Measurements from ENCODE around the gene WWC2. TPM values are rescaled to one million over a fixed set of nuclear protein-coding genes. Genes with fewer than 3 reads are reported as not detected.

The WWC2 gene
- total RNA-seq, 1 donor: 35.1 TPM

GRCh38 chr4:183165376-183165775 is 66.3 kb downstream of the WWC2 start:
- no peak for TF ChIP-seq CTCF (IDR thresholded peaks at IDR 0.05; ENCODE audit: extremely low read depth, low read depth, low read length)
- Histone ChIP-seq H4K20me1 (ENCODE audit: insufficient read depth, low read length) (peaks cover 38% of the 10 kb centered on the region), H3K9me3 (ENCODE audit: low read depth, low read length) (no peaks in the 10 kb centered on the region), H3K4me1 (ENCODE audit: insufficient read depth, low read length) (peaks cover 15% of the 10 kb centered on the region), H3K4me2 (ENCODE audit: insufficient read depth, low read length) (peak overlapping the region; percentile 44), H3K27me3 (ENCODE audit: insufficient read depth, low read length) (no peaks in the 10 kb centered on the region), H2AFZ (ENCODE audit: low read length) (no peak overlapping the region), H3K4me3 (ENCODE audit: insufficient read depth, low read length) (no peak overlapping the region), H3K79me2 (ENCODE audit: insufficient read depth, low read length) (peaks cover 90% of the 10 kb centered on the region), H3K27ac (ENCODE audit: low read depth, low read length) (no peak overlapping the region), H3K36me3 (ENCODE audit: insufficient read depth, low read length) (no peaks in the 10 kb centered on the region)
- no peak for DNase-seq (ENCODE audit: insufficient read length, low spot score, missing footprints)

GRCh38 chr4:183170894-183171293 is 71.8 kb downstream of the WWC2 start:
- no peak for DNase-seq (ENCODE audit: insufficient read length, low spot score, missing footprints)
- Histone ChIP-seq H3K4me1 (ENCODE audit: insufficient read depth, low read length) (peaks cover 37% of the 10 kb centered on the region), H3K4me3 (ENCODE audit: insufficient read depth, low read length) (no peak overlapping the region), H3K27me3 (ENCODE audit: insufficient read depth, low read length) (no peaks in the 10 kb centered on the region), H3K4me2 (ENCODE audit: insufficient read depth, low read length) (no peak overlapping the region), H2AFZ (ENCODE audit: low read length) (no peak overlapping the region), H3K9me3 (ENCODE audit: low read depth, low read length) (no peaks in the 10 kb centered on the region), H3K36me3 (ENCODE audit: insufficient read depth, low read length) (no peaks in the 10 kb centered on the region), H3K27ac (ENCODE audit: low read depth, low read length) (no peak overlapping the region), H4K20me1 (ENCODE audit: insufficient read depth, low read length) (peaks cover 19% of the 10 kb centered on the region), H3K79me2 (ENCODE audit: insufficient read depth, low read length) (peaks cover 85% of the 10 kb centered on the region)
- TF ChIP-seq CTCF (IDR thresholded peaks at IDR 0.05; ENCODE audit: extremely low read depth, low read depth, low read length): no peak

- no peaks in the 10 kb centered on the region for H3K36me3 ChIP-seq (ENCODE audit: insufficient read depth, low read length)
- no peak overlapping the region for H2AFZ ChIP-seq (ENCODE audit: low read length)
- DNase-seq (ENCODE audit: insufficient read length, low spot score, missing footprints): no peak
- peaks cover 79% of the 10 kb centered on the region for H3K79me2 ChIP-seq (ENCODE audit: insufficient read depth, low read length)
- TF ChIP-seq CTCF (IDR thresholded peaks at IDR 0.05; ENCODE audit: extremely low read depth, low read depth, low read length): no peak
- no peak overlapping the region for H3K4me3 ChIP-seq (ENCODE audit: insufficient read depth, low read length)
- H3K27me3 ChIP-seq (ENCODE audit: insufficient read depth, low read length): no peaks in the 10 kb centered on the region
- peaks cover 40% of the 10 kb centered on the region for H3K4me1 ChIP-seq (ENCODE audit: insufficient read depth, low read length)
- H3K4me2 ChIP-seq (ENCODE audit: insufficient read depth, low read length): no peak overlapping the region
- H3K27ac ChIP-seq (ENCODE audit: low read depth, low read length): no peak overlapping the region
- H4K20me1 ChIP-seq (ENCODE audit: insufficient read depth, low read length): peaks cover 15% of the 10 kb centered on the region
- no peaks in the 10 kb centered on the region for H3K9me3 ChIP-seq (ENCODE audit: low read depth, low read length)
These were observed 72.6 kb downstream of the WWC2 start for GRCh38 chr4:183171484-183172267.

- peaks cover 8% of the 10 kb centered on the region for H4K20me1 ChIP-seq (ENCODE audit: insufficient read depth, low read length)
- no peak overlapping the region for H3K27ac ChIP-seq (ENCODE audit: low read depth, low read length)
- TF ChIP-seq CTCF (IDR thresholded peaks at IDR 0.05; ENCODE audit: extremely low read depth, low read depth, low read length): no peak
- no peak overlapping the region for H2AFZ ChIP-seq (ENCODE audit: low read length)
- DNase-seq (ENCODE audit: insufficient read length, low spot score, missing footprints): no peak
- H3K4me3 ChIP-seq (ENCODE audit: insufficient read depth, low read length): no peak overlapping the region
- peak overlapping the region; percentile 80 for H3K4me2 ChIP-seq (ENCODE audit: insufficient read depth, low read length)
- peaks cover 77% of the 10 kb centered on the region for H3K79me2 ChIP-seq (ENCODE audit: insufficient read depth, low read length)
- peaks cover 40% of the 10 kb centered on the region for H3K4me1 ChIP-seq (ENCODE audit: insufficient read depth, low read length)
- no peaks in the 10 kb centered on the region for H3K27me3 ChIP-seq (ENCODE audit: insufficient read depth, low read length)
- H3K9me3 ChIP-seq (ENCODE audit: low read depth, low read length): no peaks in the 10 kb centered on the region
- no peaks in the 10 kb centered on the region for H3K36me3 ChIP-seq (ENCODE audit: insufficient read depth, low read length)
These were observed 73.8 kb downstream of the WWC2 start for GRCh38 chr4:183172881-183173280.

All from osteoblast (primary cell).